IMR-90 (cell line): ENCODE data around the gene UBE2QL1. TPM values are rescaled to one million over a fixed set of nuclear protein-coding genes. Genes with fewer than 3 reads are reported as not detected.

ENCODE experiments used
- ATAC-seq: fragments of 200-7000 bp; cut with Tn5 transposase; 2 replicates; pipeline ENCODE4 v1.9.1; 2020; ENCODE audit warnings: low read depth, mild to moderate bottlenecking, moderate library complexity
- BruUV-seq: library from RNA; stranded (reverse); fragments of 400-500 nt; replicated peaks from 2 replicates; lab custom pipeline; 2021; lab: Mats Ljungman, UMichigan
- CTCF ChIA-PET: fragments of 300-600 bp; formaldehyde crosslinking; extraction: SDS; loops from one replicate; lab custom pipeline; 2021; ENCODE audit warnings: antibody characterized with exemption; lab: Yijun Ruan, JAX
- POLR2A ChIA-PET: fragments of 300-600 bp; sonication (Branson Sonifier 250); formaldehyde crosslinking; loops from one replicate; lab custom pipeline; 2022; ENCODE audit warnings: antibody characterized with exemption; ENCODE audit not compliant: unreplicated experiment; lab: Charles Lee
- DNase-seq: peaks from one replicate; pipeline ENCODE4 v3.0.0; 2013
- H2AFZ ChIP-seq: replicated peaks from 2 replicates; pipeline ENCODE3; 2013; ENCODE audit warnings: low read length, mild to moderate bottlenecking; ENCODE audit not compliant: poor library complexity
- H2AK5ac ChIP-seq: 2 replicates; pipeline ENCODE4 v1.6.1; 2013; ENCODE audit warnings: low read depth, low read length, inconsistent platforms
- H2AK9ac ChIP-seq: replicated peaks from 2 replicates; pipeline ENCODE3; 2013; ENCODE audit warnings: mild to moderate bottlenecking, low read depth, low read length, moderate library complexity; ENCODE audit not compliant: poor library complexity
- H2BK120ac ChIP-seq: 2 replicates; pipeline ENCODE4 v1.6.1; 2013; ENCODE audit warnings: low read depth, low read length, inconsistent platforms
- H2BK15ac ChIP-seq: 3 replicates; pipeline ENCODE4 v1.6.1; 2013; ENCODE audit warnings: low read depth, low read length, inconsistent platforms
- H2BK20ac ChIP-seq: 2 replicates; pipeline ENCODE4 v1.6.1; 2013; ENCODE audit warnings: low read depth, mild to moderate bottlenecking, inconsistent platforms, low read length, moderate library complexity
- H2BK5ac ChIP-seq: 2 replicates; pipeline ENCODE4 v1.6.1; 2013; ENCODE audit warnings: mild to moderate bottlenecking, low read depth, low read length, inconsistent platforms; ENCODE audit not compliant: poor library complexity, severe bottlenecking
- H3K14ac ChIP-seq: replicated peaks from 2 replicates; pipeline ENCODE4 v1.6.1; 2013; ENCODE audit warnings: low read depth, low read length, inconsistent platforms
- H3K18ac ChIP-seq: 2 replicates; pipeline ENCODE4 v1.6.1; 2013; ENCODE audit warnings: low read depth, low read length, control low read depth
- H3K23ac ChIP-seq: 2 replicates; pipeline ENCODE4 v1.6.1; 2013; ENCODE audit warnings: low read depth, low read length, inconsistent platforms
- H3K27ac ChIP-seq: 2 replicates; pipeline ENCODE4 v1.5.1; 2013; ENCODE audit warnings: mild to moderate bottlenecking, control low read depth, low read length; ENCODE audit not compliant: insufficient read depth
- H3K27me3 ChIP-seq: 2 replicates; pipeline ENCODE4 v1.6.1; 2013; ENCODE audit warnings: low read length; ENCODE audit not compliant: control insufficient read depth, insufficient read depth
- H3K36me3 ChIP-seq: 2 replicates; pipeline ENCODE4 v1.6.1; 2013; ENCODE audit warnings: low read length, mixed read lengths; ENCODE audit not compliant: control insufficient read depth, insufficient read depth
- H3K4ac ChIP-seq: 2 replicates; pipeline ENCODE4 v1.6.1; 2013; ENCODE audit warnings: low read depth, low read length, inconsistent platforms
- H3K4me1 ChIP-seq: 2 replicates; pipeline ENCODE4 v1.6.1; 2013; ENCODE audit warnings: low read length, mixed read lengths; ENCODE audit not compliant: control insufficient read depth, insufficient read depth
- H3K4me2 ChIP-seq: 2 replicates; pipeline ENCODE4 v1.6.1; 2013; ENCODE audit warnings: low read depth, mild to moderate bottlenecking, control low read depth, low read length, moderate library complexity
- H3K4me3 ChIP-seq: 2 replicates; pipeline ENCODE4 v1.5.1; 2013; ENCODE audit warnings: low read depth, mild to moderate bottlenecking, control low read depth, low read length, moderate library complexity; ENCODE audit not compliant: insufficient read depth
- H3K56ac ChIP-seq: 2 replicates; pipeline ENCODE4 v1.6.1; 2013; ENCODE audit warnings: low read length, inconsistent platforms; ENCODE audit not compliant: insufficient read depth; ENCODE audit errors: extremely low read depth
- H3K79me1 ChIP-seq, 2 experiments: 2 replicates each; pipeline ENCODE4 v1.6.1; 2013; ENCODE audit warnings: low read length in 2 of 2, inconsistent platforms in 1 of 2, low read depth in 1 of 2
- H3K9ac ChIP-seq: 2 replicates; pipeline ENCODE4 v1.6.1; 2013; ENCODE audit warnings: low read depth, low read length, control low read depth
- H3K9me1 ChIP-seq: 2 replicates; pipeline ENCODE4 v1.6.1; 2013; ENCODE audit warnings: low read length, inconsistent platforms; ENCODE audit not compliant: insufficient read depth
- H3K9me3 ChIP-seq: 2 replicates; pipeline ENCODE4 v1.6.1; 2013; ENCODE audit warnings: low read length; ENCODE audit not compliant: control insufficient read depth, insufficient read depth
- H4K20me1 ChIP-seq: 2 replicates; pipeline ENCODE4 v1.6.1; 2013; ENCODE audit warnings: low read length, inconsistent platforms; ENCODE audit not compliant: insufficient read depth
- H4K5ac ChIP-seq: 2 replicates; pipeline ENCODE4 v1.6.1; 2013; ENCODE audit warnings: mild to moderate bottlenecking, low read depth, low read length, control low read depth
- H4K8ac ChIP-seq, 2 experiments: 2 replicates each; pipeline ENCODE4 v1.6.1; 2013; ENCODE audit warnings: low read depth in 2 of 2, low read length in 2 of 2, control low read depth in 1 of 2, inconsistent platforms in 1 of 2
- H4K91ac ChIP-seq: 2 replicates; pipeline ENCODE4 v1.6.1; 2013; ENCODE audit warnings: low read depth, low read length, inconsistent platforms; ENCODE audit not compliant: insufficient read depth
- BHLHE40 ChIP-seq: fragments of 150-350 bp; IDR thresholded peaks from 2 replicates; pipeline ENCODE4 v1.6.1; 2016; ENCODE audit warnings: mild to moderate bottlenecking, low read depth, low read length
- MAFK ChIP-seq: IDR thresholded peaks from 2 replicates; pipeline ENCODE4 v1.6.1; 2012; ENCODE audit warnings: low read depth, low read length, improper control_type of control experiment
- MXI1 ChIP-seq: IDR thresholded peaks from 2 replicates; pipeline ENCODE4 v1.6.1; 2012; ENCODE audit warnings: low read depth, mild to moderate bottlenecking, low read length, moderate library complexity, borderline replicate concordance
- RAD21 ChIP-seq: IDR thresholded peaks from 2 replicates; pipeline ENCODE4 v1.6.1; 2012; ENCODE audit warnings: low read length, improper control_type of control experiment
- RCOR1 ChIP-seq: IDR thresholded peaks from 2 replicates; pipeline ENCODE4 v1.6.1; 2012; ENCODE audit warnings: mild to moderate bottlenecking, low read length, improper control_type of control experiment; ENCODE audit not compliant: insufficient replicate concordance
- RFX5 ChIP-seq: IDR thresholded peaks from 2 replicates; pipeline ENCODE4 v1.8.0; 2012; ENCODE audit warnings: low read depth, mild to moderate bottlenecking, low read length, moderate library complexity
- SMC3 ChIP-seq: fragments of 150-350 bp; IDR thresholded peaks from 2 replicates; pipeline ENCODE4 v1.6.1; 2016; ENCODE audit warnings: low read depth, mild to moderate bottlenecking, antibody characterized with exemption, low read length, moderate library complexity
- WGBS, 2 experiments: methylation state at CpG; one replicate each; pipeline versions ENCODE4 v1.1.5 to v1.1.7; 2013; ENCODE audit warnings: missing lambda C conversion rate in 2 of 2; ENCODE audit not compliant: insufficient read length in 1 of 2; ENCODE audit errors: extremely low coverage in 2 of 2; 5-methylcytosine and 5-hydroxymethylcytosine counted together
- dilution Hi-C: fragments of 300-500 bp; cut with HindIII; formaldehyde crosslinking; loops from one replicate; pipeline ENCODE4 v1.14.3; 2018; ENCODE audit warnings: low sequenced_read_pairs; ENCODE audit not compliant: unreplicated experiment
- in situ Hi-C: fragments of 300-500 bp; cut with MboI; formaldehyde crosslinking; loops from 3 replicates; pipeline ENCODE4 v1.14.3; 2019; ENCODE audit warnings: low sequenced_read_pairs, inconsistent platforms, mixed read lengths
- intact Hi-C: fragments of 100-400 bp; cut with micrococcal nuclease; formaldehyde crosslinking; loops from 2 replicates; pipeline ENCODE4 v1.10.0; 2022
- polyA plus RNA-seq, 3 experiments: library from polyadenylated mRNA; depleted of rRNA; stranded (reverse); fragments of >200 nt; gene quantifications; 2 replicates each; pipeline ENCODE4 v1.2.3, GENCODE V29; 2012; ENCODE audit warnings: low replicate concordance in 1 of 3
- total RNA-seq: library from RNA; depleted of rRNA; stranded (reverse); fragments of >200 nt; gene quantifications from 2 replicates; pipeline ENCODE4 v1.2.3, GENCODE V29; 2012
- TF ChIP-seq, protein P1 (sequence below): conservative IDR thresholded peaks from 2 replicates; pipeline ENCODE4 v1.5.1; 2012; ENCODE audit warnings: mild to moderate bottlenecking, low read depth, low read length, improper control_type of control experiment
- TF ChIP-seq, protein P2 (sequence below): fragments of 150-350 bp; IDR thresholded peaks from 2 replicates; pipeline ENCODE4 v1.6.1; 2017; ENCODE audit warnings: mild to moderate bottlenecking, antibody characterized with exemption, low read length, low read depth

The UBE2QL1 gene
- total and polyA plus RNA-seq, 2 of the 4 experiments (the other 2 are of a cell fraction) = not detected

GRCh38 chr5:6476313-6476661 lies 27.6 kb downstream of the UBE2QL1 start:
- H3K79me1 ChIP-seq = no peaks in the 10 kb centered on the region
- no peaks in the 10 kb centered on the region for H3K36me3 ChIP-seq
- POLR2A ChIA-PET = no interaction called here
- H4K5ac ChIP-seq = no peak overlapping the region
- H2AK5ac ChIP-seq = no peak overlapping the region
- no peak overlapping the region for H4K91ac ChIP-seq
- no peak overlapping the region for H3K14ac ChIP-seq
- TF ChIP-seq RFX5 (no peak), RAD21 (no peak), MAFK (no peak), MXI1 (no peak), RCOR1 (no peak), SMC3 (no peak), BHLHE40 (no peak)
- TF ChIP-seq, protein P1, sequence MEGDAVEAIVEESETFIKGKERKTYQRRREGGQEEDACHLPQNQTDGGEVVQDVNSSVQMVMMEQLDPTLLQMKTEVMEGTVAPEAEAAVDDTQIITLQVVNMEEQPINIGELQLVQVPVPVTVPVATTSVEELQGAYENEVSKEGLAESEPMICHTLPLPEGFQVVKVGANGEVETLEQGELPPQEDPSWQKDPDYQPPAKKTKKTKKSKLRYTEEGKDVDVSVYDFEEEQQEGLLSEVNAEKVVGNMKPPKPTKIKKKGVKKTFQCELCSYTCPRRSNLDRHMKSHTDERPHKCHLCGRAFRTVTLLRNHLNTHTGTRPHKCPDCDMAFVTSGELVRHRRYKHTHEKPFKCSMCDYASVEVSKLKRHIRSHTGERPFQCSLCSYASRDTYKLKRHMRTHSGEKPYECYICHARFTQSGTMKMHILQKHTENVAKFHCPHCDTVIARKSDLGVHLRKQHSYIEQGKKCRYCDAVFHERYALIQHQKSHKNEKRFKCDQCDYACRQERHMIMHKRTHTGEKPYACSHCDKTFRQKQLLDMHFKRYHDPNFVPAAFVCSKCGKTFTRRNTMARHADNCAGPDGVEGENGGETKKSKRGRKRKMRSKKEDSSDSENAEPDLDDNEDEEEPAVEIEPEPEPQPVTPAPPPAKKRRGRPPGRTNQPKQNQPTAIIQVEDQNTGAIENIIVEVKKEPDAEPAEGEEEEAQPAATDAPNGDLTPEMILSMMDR = no peak
- TF ChIP-seq, protein P2, sequence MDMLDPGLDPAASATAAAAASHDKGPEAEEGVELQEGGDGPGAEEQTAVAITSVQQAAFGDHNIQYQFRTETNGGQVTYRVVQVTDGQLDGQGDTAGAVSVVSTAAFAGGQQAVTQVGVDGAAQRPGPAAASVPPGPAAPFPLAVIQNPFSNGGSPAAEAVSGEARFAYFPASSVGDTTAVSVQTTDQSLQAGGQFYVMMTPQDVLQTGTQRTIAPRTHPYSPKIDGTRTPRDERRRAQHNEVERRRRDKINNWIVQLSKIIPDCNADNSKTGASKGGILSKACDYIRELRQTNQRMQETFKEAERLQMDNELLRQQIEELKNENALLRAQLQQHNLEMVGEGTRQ = no peak
- no peak overlapping the region for H2AFZ ChIP-seq
- intact Hi-C loops = no loop called here
- no peaks in the 10 kb centered on the region for H3K9me1 ChIP-seq
- H3K56ac ChIP-seq = no peak overlapping the region
- no peak overlapping the region for H3K18ac ChIP-seq
- no peak overlapping the region for H3K9ac ChIP-seq
- no peak overlapping the region for H2BK120ac ChIP-seq
- ATAC-seq (no peak), DNase-seq (no peak)
- H3K4me1 ChIP-seq = no peaks in the 10 kb centered on the region
- H3K9me3 ChIP-seq = no peaks in the 10 kb centered on the region
- dilution Hi-C loops = no loop called here
- H2AK9ac ChIP-seq = no peak overlapping the region
- H3K4ac ChIP-seq = no peak overlapping the region
- H4K20me1 ChIP-seq = no peaks in the 10 kb centered on the region
- BruUV-seq = no TSS peak
- H3K4me3 ChIP-seq = no peak overlapping the region
- no peak overlapping the region for H3K23ac ChIP-seq
- peaks cover 1% of the 10 kb centered on the region; the same call in 1 of the 2 replicates for H3K27me3 ChIP-seq
- no peak overlapping the region for H4K8ac ChIP-seq
- H3K27ac ChIP-seq = no peak overlapping the region
- WGBS, 2 experiments = no CpG with 5 or more reads among the region's 6 CpGs
- CTCF ChIA-PET = no interaction called here
- no peak overlapping the region for H2BK20ac ChIP-seq
- H2BK15ac ChIP-seq = no peak overlapping the region
- H2BK5ac ChIP-seq = no peak overlapping the region
- in situ Hi-C loops = no loop called here
- H3K4me2 ChIP-seq = no peak overlapping the region
